OCI-LY3 (cell line): Measurements from ENCODE around the gene CARD16.

Experiments used
- EZH2phosphoT487 ChIP-seq: fragments of 200-600 bp; shearing (Covaris generic); IDR thresholded peaks from 2 replicates; pipeline ENCODE4 v1.6.1; 2018; ENCODE audit warnings: antibody characterized with exemption, mixed run types, low read depth
- TF ChIP-seq, protein P1 (sequence below): fragments of 200-600, 300-600 bp; sonication (generic); IDR thresholded peaks from 2 replicates; pipeline ENCODE4 v1.5.1; 2014; ENCODE audit warnings: antibody characterized with exemption, low read length, low read depth

DNA sequence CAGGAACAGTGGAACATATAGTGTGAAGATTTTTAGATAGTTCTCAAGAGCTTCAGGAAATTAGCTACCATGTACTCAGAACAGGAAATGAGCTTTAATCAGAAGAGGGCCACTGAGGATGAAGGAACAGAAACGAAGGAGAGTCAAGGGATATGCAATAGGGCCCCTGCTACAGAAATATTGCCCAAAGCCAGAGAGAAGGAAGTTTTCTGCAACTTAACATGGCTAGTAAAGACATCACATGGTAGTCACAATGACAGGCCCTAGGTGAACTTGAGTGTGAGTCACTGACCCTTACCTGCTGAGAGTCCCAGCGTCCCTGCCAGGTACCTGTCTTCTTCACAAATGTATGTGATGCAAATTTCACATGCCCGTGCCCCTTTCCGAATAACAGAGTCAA, 25.2 kb upstream of the CARD16 start:
- TF ChIP-seq, protein P1, sequence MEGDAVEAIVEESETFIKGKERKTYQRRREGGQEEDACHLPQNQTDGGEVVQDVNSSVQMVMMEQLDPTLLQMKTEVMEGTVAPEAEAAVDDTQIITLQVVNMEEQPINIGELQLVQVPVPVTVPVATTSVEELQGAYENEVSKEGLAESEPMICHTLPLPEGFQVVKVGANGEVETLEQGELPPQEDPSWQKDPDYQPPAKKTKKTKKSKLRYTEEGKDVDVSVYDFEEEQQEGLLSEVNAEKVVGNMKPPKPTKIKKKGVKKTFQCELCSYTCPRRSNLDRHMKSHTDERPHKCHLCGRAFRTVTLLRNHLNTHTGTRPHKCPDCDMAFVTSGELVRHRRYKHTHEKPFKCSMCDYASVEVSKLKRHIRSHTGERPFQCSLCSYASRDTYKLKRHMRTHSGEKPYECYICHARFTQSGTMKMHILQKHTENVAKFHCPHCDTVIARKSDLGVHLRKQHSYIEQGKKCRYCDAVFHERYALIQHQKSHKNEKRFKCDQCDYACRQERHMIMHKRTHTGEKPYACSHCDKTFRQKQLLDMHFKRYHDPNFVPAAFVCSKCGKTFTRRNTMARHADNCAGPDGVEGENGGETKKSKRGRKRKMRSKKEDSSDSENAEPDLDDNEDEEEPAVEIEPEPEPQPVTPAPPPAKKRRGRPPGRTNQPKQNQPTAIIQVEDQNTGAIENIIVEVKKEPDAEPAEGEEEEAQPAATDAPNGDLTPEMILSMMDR, result no peak
- TF ChIP-seq EZH2phosphoT487, result no peak
